HG03457 (cell line): ENCODE measurements around the gene CSK.

Experiments
- ATAC-seq: cut with Tn5 transposase; IDR thresholded peaks from one replicate; pipeline ENCODE4 v1.9.1; 2021; ENCODE audit warnings: moderate number of reproducible peaks; ENCODE audit not compliant: unreplicated experiment

Gene CSK

GRCh38 chr15:74786551-74787165 lies 4.8 kb downstream of the CSK start:
- no peak for ATAC-seq

DNA sequence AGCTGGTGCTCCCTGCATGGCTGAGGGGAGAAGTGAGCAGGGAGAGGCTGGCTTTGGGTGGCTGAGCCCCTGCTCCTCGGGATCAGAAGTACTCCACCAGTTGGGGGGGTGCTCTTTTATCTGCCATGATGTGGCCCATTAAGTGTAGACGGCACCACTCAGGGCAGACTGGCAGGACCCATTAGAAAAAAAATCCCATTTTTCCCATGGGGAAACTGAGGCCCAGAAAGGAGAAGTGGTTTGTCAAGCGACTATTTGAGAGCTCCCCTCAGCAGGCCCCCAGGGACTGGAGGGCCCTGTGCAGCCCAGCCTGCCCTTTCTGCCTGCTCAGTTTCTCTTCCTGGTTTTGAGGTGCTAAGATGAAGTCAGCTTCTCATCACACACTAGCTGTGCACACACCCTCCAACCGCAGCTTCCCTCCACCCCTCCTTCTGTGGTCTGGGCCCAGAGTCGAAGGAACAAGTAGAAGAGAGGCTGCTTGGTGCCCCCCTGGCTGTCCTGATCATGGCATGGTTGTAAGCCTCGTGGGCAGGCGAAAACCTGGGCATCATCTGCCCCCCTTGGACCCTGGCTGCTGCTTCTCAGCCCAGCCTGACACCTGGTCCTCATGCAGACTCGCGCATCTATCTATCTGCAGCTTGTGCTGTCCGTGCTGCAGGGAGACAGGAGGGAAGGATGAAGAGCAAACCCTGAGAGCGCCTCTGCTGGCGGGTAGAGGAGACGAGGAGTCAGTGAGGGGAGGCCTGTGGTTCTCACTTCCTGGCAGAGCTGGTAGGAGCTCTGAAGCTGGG lies 5.6 kb downstream of the CSK start:
- ATAC-seq: peak; percentile 29

GRCh38 chr15:74788042-74788682 lies 6.3 kb downstream of the CSK start:
- no peak for ATAC-seq

- peak; percentile 24 for ATAC-seq
Observed at GRCh38 chr15:74788683-74789151, 6.8 kb downstream of the CSK start.

GRCh38 chr15:74789171-74789631 lies 7.3 kb downstream of the CSK start:
- ATAC-seq: no peak

DNA sequence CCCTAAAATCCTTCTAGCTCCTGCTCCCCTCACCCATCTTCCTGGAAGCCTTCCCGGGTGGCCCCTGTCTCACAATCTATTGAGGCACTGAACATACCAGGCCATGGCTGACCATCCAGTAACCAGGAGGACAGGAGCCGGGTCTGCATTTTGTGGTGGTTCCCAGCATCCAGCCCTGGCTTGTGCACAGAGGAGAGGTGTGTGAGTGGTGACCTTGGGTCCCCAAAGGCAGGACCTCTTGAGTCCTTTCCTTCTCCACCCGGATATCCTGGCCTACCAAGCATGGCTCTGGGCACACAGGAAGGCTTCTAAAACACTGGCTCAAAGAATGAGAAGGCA lies 7.8 kb downstream of the CSK start:
- no peak for ATAC-seq

- no peak for ATAC-seq
Observed at GRCh38 chr15:74790080-74790916, 8.4 kb downstream of the CSK start.

- ATAC-seq: no peak
Observed at GRCh38 chr15:74791007-74791406, 9.1 kb downstream of the CSK start.

GRCh38 chr15:74791667-74792066 lies 9.8 kb downstream of the CSK start:
- ATAC-seq: no peak

- ATAC-seq: no peak
Observed at GRCh38 chr15:74792227-74793016, 10.5 kb downstream of the CSK start.

GRCh38 chr15:74793135-74794028 lies 11.5 kb downstream of the CSK start:
- no peak for ATAC-seq

DNA sequence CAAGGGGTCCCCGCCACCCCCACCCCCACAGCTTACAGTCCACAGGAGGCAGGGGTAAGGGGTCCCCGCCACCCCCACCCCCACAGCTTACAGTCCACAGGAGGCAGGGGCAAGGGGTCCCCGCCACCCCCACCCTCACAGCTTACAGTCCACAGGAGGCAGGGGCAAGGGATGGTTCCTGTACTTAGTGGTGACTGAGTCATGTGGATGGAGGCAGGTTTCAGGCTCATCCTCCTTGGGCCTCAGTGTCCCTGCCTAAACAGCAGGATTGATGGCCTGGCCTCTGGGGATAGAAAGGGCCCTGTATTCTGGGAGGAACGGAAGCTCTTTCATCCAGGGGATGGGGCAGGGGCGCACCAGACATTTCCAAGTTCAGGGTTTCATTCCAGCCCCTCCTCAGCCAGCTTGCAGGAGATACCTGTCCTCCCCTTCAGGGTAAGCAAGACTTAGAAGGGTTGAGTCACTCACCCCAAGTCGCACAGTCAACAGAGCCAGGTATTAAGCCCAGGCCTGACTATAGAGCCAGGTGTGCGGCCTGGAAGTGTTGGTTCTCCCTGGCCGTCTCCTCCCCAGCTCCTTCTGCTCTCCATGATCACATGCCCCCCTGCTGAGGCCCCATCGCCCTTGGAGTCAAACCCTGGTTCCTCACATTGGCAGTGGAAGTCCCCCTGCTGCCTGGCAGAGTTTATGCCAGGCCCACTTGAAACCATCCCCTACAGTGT lies 12.5 kb downstream of the CSK start:
- ATAC-seq: no peak

DNA sequence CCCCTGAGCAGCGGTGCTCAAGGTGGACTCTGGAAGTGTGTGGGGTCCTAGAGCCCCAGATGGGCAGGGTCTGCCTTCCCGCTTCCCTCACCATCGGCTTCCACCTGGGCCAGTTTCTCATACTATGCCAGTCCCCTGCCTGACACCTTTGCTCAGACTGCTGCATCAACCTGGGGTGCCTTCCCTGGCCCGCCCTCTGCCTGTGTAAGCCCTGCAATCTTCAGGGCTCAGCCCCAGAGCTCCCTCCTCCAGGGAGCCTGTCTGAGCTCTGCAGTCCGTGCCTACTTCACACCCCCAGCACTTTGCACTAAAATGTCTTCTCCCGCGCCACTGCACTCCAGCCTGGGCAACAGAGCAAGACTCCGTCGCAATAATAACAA lies 13.1 kb downstream of the CSK start:
- no peak for ATAC-seq

DNA sequence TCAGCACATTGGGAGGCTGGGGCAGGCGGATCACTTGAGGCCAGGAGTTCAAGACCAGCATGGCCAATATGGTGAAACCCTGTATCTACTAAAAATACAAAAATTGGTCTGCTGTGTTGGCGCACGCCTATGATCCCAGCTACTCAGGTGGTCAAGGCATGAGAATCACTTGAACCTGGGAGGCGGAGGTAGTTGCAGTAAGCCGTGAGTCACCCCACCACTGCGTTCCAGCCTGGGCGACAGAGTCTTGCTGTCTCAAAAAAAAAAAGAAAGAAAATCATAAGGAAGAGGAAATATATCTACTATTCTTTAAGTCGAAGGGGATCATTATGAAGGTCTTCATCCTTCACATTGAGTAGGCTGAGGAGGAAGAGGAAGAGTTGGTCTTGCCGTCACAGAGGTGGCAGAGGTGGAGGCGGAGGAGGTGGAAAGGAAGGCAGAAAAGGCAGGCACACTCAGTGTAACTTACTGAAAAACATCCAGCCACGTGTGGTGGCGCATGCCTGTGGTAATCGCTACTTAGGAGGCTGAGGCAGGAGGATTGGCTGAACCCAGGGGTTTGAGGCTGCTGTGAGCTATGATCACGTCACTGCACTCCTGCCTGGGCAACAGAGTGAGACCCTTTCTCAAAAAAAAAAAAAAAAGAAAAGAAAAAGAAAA lies 14.2 kb downstream of the CSK start:
- no peak for ATAC-seq

- no peak for ATAC-seq
Observed at GRCh38 chr15:74798388-74799254, 16.7 kb downstream of the CSK start.

- no peak for ATAC-seq
Observed at GRCh38 chr15:74799255-74799855, 17.5 kb downstream of the CSK start.
